ENCODE results near the gene FAM120B.
"Not testable (repeated sequence)": the region's sequence is repeated elsewhere in the genome, so short reads cannot be mapped to it uniquely, and the experiment has no call there.

DNA sequence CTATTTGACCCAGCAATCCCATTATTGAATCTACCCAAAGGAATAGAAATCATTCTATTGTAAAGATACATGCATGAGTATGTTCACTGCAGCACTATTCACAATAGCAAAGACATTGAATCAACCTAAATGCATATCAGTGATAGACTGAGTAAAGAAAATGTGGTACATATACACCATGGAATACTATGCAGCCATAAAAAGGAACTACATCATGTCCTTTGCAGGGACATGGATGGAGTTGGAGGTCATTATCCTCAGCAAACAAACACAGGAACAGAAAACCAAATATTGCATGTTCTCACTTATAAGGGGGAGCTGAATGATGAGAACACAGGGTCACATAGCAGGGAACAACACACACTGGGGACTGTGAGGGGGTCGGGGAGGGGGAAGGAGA lies 48.6 kb downstream of the FAM120B start:
- not testable (repeated sequence) for TF ChIP-seq POLR2A, POLR2AphosphoS5 (IDR thresholded peaks at IDR 0.05; ENCODE audit: low read depth, low read length)

Measured in GM12892 (cell line).